ENCODE measurements around the gene S1PR4. TPM values are rescaled to one million over a fixed set of nuclear protein-coding genes. Genes with fewer than 3 reads are reported as not detected.

S1PR4 gene
- total and polyA plus RNA-seq, 4 donors: 7.3 to 40.5 (median 16.8) TPM

DNA sequence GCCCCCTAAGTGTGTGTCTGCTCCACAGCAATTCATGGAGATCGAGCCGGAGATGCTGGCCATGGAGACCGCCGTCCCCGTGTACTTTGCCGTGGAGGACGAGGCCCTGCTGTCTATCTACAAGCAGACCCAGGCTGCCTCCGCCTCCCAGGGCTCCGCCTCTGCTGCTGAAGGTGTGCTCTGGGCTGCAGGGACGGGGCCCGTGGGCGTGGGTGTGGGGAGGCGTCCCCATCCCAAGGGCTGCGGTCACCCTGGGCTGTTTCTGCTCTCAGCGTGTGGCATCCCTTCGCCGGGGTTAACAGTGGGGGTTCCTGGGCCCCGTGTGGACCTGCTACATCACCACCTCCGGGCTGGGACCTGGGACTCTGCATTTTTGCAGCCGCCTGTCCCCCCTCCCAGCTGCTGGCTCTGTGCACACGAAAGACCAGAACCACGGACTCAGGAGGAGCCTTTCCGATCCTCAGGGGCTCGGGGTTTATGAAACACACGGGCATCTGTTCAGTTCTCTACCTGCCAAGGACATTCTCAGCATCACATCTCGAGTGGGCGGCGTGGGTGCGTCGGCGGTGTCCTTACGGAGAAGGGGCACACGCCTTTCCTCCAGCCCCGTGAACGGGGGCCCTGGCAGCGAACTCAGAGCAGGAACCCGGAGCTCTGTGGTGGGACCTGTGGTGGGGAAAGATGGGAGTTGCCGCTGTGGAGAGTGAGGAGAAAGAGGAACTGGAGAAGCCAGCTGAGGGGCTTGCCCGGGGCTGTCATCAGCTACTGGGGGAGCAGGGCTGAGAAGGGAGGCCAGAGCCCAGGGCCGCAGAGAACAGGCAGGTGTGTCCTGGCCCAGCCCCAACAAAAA is 14.9 kb downstream of the S1PR4 start:
- 66 to 83% methylated on average over 40 of the region's 40 CpGs for WGBS, 2 donors
- TF ChIP-seq, protein P1, sequence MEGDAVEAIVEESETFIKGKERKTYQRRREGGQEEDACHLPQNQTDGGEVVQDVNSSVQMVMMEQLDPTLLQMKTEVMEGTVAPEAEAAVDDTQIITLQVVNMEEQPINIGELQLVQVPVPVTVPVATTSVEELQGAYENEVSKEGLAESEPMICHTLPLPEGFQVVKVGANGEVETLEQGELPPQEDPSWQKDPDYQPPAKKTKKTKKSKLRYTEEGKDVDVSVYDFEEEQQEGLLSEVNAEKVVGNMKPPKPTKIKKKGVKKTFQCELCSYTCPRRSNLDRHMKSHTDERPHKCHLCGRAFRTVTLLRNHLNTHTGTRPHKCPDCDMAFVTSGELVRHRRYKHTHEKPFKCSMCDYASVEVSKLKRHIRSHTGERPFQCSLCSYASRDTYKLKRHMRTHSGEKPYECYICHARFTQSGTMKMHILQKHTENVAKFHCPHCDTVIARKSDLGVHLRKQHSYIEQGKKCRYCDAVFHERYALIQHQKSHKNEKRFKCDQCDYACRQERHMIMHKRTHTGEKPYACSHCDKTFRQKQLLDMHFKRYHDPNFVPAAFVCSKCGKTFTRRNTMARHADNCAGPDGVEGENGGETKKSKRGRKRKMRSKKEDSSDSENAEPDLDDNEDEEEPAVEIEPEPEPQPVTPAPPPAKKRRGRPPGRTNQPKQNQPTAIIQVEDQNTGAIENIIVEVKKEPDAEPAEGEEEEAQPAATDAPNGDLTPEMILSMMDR (IDR thresholded peaks at IDR 0.05; ENCODE audit: control extremely low read depth, extremely low read depth): no peak
- H3K4me1 ChIP-seq (ENCODE audit: control insufficient read depth in 5 of 5, insufficient read depth in 5 of 5, low read length in 5 of 5): peaks cover 0 to 2% (median 0%) of the 10 kb centered on the region in 5 donors
- ATAC-seq (ENCODE audit: insufficient read depth, low FRiP score) (no peak), DNase-seq (no peak)
- H3K27ac ChIP-seq (ENCODE audit: low read depth in 1 of 2, low read length in 1 of 2): no peak overlapping the region
- no peak overlapping the region for H3K9ac ChIP-seq (ENCODE audit: insufficient read depth in 1 of 2, low read length in 2 of 2)
- no peaks in the 10 kb centered on the region for H3K27me3 ChIP-seq (ENCODE audit: control insufficient read depth in 3 of 3, insufficient read depth in 3 of 3, low read length in 2 of 3)
- peaks cover 0 to 48% (median 0%) of the 10 kb centered on the region in 4 donors for H3K36me3 ChIP-seq (ENCODE audit: control insufficient read depth in 4 of 4, insufficient read depth in 4 of 4, low read length in 4 of 4)
- H3K4me3 ChIP-seq: no peak overlapping the region
- H3K9me3 ChIP-seq (ENCODE audit: control insufficient read depth in 4 of 4, insufficient read depth in 3 of 4, low read length in 3 of 4): no peaks in the 10 kb centered on the region

DNA sequence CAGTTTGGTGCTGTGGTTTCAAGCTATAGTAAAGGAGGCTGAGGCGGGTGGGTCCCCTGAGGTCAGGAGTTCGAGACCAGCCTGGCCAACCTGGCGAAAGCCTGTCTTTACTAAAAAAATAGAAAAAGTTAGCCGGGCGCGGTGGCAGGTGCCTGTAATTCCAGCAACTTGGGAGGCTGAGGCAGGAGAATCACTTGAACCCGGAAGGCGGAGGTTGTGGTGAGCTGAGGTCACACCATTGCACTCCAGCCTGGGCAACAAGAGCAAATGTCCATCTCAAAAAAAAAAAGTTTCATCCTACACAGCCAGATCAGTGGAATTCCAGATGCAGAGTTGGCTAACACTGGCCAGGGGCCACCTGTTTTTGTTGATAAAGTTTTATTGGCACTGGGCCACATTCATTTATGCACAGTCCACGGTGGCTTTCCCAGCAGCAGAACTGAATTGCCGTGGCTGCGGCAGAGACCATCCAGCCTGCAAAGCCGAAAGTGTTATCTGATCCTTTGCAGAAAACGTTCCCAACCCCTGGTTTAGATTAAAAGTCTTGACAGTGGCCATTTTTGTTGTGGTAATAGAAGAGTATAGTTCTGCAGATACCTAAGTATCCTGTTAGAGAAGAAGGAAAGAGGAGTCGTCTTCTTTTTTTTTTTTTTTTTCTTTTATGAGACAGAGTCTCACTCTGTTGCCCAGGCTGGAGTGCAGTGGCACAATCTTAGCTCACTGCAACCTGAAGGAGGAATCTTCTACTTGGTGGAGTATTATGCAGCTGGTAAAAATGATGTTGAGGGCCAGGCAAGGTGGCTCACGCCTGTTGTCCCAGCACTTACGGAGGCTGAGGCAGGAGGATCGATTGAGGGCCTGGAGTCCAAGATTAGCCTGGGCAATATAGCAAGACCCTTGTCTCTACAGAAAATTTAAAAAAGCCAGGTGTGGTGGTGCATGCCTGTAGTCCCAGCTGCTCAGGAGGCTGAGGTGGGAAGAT is 15.8 kb downstream of the S1PR4 start:
- H3K9ac ChIP-seq (ENCODE audit: insufficient read depth in 1 of 2, low read length in 2 of 2): no peak overlapping the region
- peaks cover 0 to 53% (median 0%) of the 10 kb centered on the region in 4 donors for H3K36me3 ChIP-seq (ENCODE audit: control insufficient read depth in 4 of 4, insufficient read depth in 4 of 4, low read length in 4 of 4)
- no peak overlapping the region for H3K4me3 ChIP-seq
- H3K27me3 ChIP-seq (ENCODE audit: control insufficient read depth in 3 of 3, insufficient read depth in 3 of 3, low read length in 2 of 3): no peaks in the 10 kb centered on the region
- H3K4me1 ChIP-seq (ENCODE audit: control insufficient read depth in 5 of 5, insufficient read depth in 5 of 5, low read length in 5 of 5): no peaks in the 10 kb centered on the region
- no peak for DNase-seq
- 88 to 92% methylated on average over 17 of the region's 17 CpGs for WGBS, 2 donors
- no peak overlapping the region for H3K27ac ChIP-seq (ENCODE audit: low read depth in 1 of 2, low read length in 1 of 2)
- TF ChIP-seq, protein P1 (IDR thresholded peaks at IDR 0.05; ENCODE audit: control extremely low read depth, extremely low read depth): no peak
- ATAC-seq (ENCODE audit: insufficient read depth, low FRiP score): no peak
- H3K9me3 ChIP-seq (ENCODE audit: control insufficient read depth in 4 of 4, insufficient read depth in 3 of 4, low read length in 3 of 4): no peaks in the 10 kb centered on the region

DNA sequence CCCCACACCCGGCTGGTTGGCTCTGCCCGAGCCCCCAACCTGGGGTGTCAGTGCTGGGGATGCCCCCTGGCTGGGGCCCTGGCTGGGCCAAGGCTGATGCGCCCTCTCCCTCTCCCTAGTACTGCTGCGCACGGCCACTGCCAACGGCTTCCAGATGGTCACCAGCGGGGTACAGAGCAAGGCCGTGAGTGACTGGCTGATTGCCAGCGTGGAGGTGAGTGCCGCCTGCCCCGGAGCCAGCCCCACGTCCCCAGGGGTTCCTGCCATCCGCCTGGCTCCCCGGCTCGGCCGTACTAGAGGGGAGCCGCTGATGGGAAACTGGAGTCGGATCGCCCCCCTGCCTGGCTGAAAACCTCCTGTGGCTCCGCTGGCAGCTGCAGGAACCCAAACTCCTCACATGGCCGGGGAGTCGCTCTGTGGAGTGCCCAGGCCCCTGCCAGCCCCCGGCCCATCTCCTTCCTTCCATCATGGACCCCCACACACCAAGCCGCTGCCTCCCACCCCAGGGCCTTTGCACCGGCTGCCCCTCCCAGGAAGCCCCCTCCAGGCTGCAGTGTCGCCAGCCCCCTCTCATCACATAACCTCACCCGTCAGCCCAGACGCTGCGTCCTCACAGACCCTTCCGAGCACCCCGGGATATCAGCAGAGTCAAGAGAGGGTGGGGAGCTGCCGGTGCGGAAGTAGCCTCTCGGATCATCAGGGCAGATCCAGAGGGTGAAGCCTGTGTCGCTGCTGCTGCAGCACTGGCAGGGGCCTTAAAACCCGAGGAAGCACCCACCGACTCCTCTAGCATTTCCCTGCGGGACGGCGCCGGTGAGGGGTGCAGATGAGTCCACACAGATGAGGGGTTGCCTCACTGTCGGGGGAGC is 17.7 kb downstream of the S1PR4 start:
- 93 to 95% methylated on average over 41 to 42 of the region's 42 CpGs for WGBS, 2 donors
- H3K4me1 ChIP-seq (ENCODE audit: control insufficient read depth in 5 of 5, insufficient read depth in 5 of 5, low read length in 5 of 5): no peaks in the 10 kb centered on the region
- no peak overlapping the region for H3K4me3 ChIP-seq
- TF ChIP-seq, protein P1 (IDR thresholded peaks at IDR 0.05; ENCODE audit: control extremely low read depth, extremely low read depth): no peak
- peaks cover 0 to 49% (median 0%) of the 10 kb centered on the region in 4 donors for H3K36me3 ChIP-seq (ENCODE audit: control insufficient read depth in 4 of 4, insufficient read depth in 4 of 4, low read length in 4 of 4)
- no peak for DNase-seq
- H3K9ac ChIP-seq (ENCODE audit: insufficient read depth in 1 of 2, low read length in 2 of 2): no peak overlapping the region
- H3K27ac ChIP-seq (ENCODE audit: low read depth in 1 of 2, low read length in 1 of 2): no peak overlapping the region
- no peaks in the 10 kb centered on the region for H3K27me3 ChIP-seq (ENCODE audit: control insufficient read depth in 3 of 3, insufficient read depth in 3 of 3, low read length in 2 of 3)
- H3K9me3 ChIP-seq (ENCODE audit: control insufficient read depth in 4 of 4, insufficient read depth in 3 of 4, low read length in 3 of 4): no peaks in the 10 kb centered on the region
- no peak for ATAC-seq (ENCODE audit: insufficient read depth, low FRiP score)

Measured in lung (tissue), 12 donors.